Lower leg skin (tissue), 4 donors: ENCODE data around the gene MCL1. TPM values are rescaled to one million over a fixed set of nuclear protein-coding genes. Genes with fewer than 3 reads are reported as not detected.

Experiments
- DNase-seq, 2 donors: peaks; one replicate each; pipeline ENCODE4 v3.0.0-alpha.2; 2019; ENCODE audit warnings: low spot score in 2 of 2
- H3K4me3 ChIP-seq: fragments of 200-600 bp; sonication (generic); 2 replicates; pipeline ENCODE4 v1.5.1; 2017; ENCODE audit warnings: mild to moderate bottlenecking, low read depth; ENCODE audit not compliant: poor library complexity, severe bottlenecking
- POLR2A ChIP-seq, 2 donors: fragments of 450-650 bp; IDR thresholded peaks; one replicate each; pipeline ENCODE4 v1.6.1; 2016 to 2017; ENCODE audit warnings: antibody characterized with exemption in 2 of 2, mild to moderate bottlenecking in 1 of 2, moderate library complexity in 1 of 2
- WGBS, 2 donors: methylation state at CpG; one replicate each; pipeline ENCODE4 v1.1.5; 2018; 5-methylcytosine and 5-hydroxymethylcytosine counted together
- intact Hi-C: fragments of 100-400 bp; cut with DNase I; formaldehyde crosslinking; loops from one replicate; pipeline ENCODE4 v1.15.0; 2023; ENCODE audit warnings: low total_unique reads
- total RNA-seq, 4 donors: library from RNA; depleted of rRNA; stranded (reverse); fragments of >200 nt; gene quantifications; one replicate each; pipeline ENCODE4 v1.1.0, GENCODE V29; 2016
- TF ChIP-seq, protein P1 (sequence below), 3 donors: fragments of 450-650 bp; IDR thresholded peaks; one replicate each; pipeline ENCODE4 v1.5.1; 2016; ENCODE audit warnings: antibody characterized with exemption in 3 of 3, mild to moderate bottlenecking in 3 of 3, moderate library complexity in 2 of 3

The MCL1 gene
- total RNA-seq, 4 donors from 2014 or later: 282 to 445 (median 360) TPM

GRCh38 chr1:150557813-150558212 lies 21.6 kb downstream of the MCL1 start:
- no peak overlapping the region for H3K4me3 ChIP-seq
- no peak for DNase-seq
- WGBS, 2 donors: 83 to 89% methylated on average over 11 to 15 of the region's 15 CpGs
- TF ChIP-seq, protein P1, sequence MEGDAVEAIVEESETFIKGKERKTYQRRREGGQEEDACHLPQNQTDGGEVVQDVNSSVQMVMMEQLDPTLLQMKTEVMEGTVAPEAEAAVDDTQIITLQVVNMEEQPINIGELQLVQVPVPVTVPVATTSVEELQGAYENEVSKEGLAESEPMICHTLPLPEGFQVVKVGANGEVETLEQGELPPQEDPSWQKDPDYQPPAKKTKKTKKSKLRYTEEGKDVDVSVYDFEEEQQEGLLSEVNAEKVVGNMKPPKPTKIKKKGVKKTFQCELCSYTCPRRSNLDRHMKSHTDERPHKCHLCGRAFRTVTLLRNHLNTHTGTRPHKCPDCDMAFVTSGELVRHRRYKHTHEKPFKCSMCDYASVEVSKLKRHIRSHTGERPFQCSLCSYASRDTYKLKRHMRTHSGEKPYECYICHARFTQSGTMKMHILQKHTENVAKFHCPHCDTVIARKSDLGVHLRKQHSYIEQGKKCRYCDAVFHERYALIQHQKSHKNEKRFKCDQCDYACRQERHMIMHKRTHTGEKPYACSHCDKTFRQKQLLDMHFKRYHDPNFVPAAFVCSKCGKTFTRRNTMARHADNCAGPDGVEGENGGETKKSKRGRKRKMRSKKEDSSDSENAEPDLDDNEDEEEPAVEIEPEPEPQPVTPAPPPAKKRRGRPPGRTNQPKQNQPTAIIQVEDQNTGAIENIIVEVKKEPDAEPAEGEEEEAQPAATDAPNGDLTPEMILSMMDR (IDR thresholded peaks at IDR 0.05): no peak
- TF ChIP-seq POLR2A (IDR thresholded peaks at IDR 0.05): no peak
- intact Hi-C loops: loop anchor here (5.0 to 10.0 kb wide), 2 partner anchors 59 to 437 kb away; no protein-coding TSS in a partner anchor

- no peak for DNase-seq
- intact Hi-C loops: loop anchor here (5.0 to 10.0 kb wide), 2 partner anchors 60 to 438 kb away; no protein-coding TSS in a partner anchor
- TF ChIP-seq POLR2A (IDR thresholded peaks at IDR 0.05): no peak
- TF ChIP-seq, protein P1 (IDR thresholded peaks at IDR 0.05): no peak
- no peak overlapping the region for H3K4me3 ChIP-seq
- 87 to 89% methylated on average over 23 of the region's 26 CpGs for WGBS, 2 donors
These were observed 22.3 kb downstream of the MCL1 start for GRCh38 chr1:150557065-150557600.

GRCh38 chr1:150555971-150556865 lies 23.2 kb downstream of the MCL1 start:
- H3K4me3 ChIP-seq: no peak overlapping the region
- DNase-seq: no peak
- 82 to 83% methylated on average over 20 to 26 of the region's 26 CpGs for WGBS, 2 donors
- no peak for TF ChIP-seq POLR2A (IDR thresholded peaks at IDR 0.05)
- TF ChIP-seq, protein P1 (IDR thresholded peaks at IDR 0.05): no peak
- intact Hi-C loops: loop anchor here (5.0 to 10.0 kb wide), 2 partner anchors 61 to 439 kb away; no protein-coding TSS in a partner anchor

DNA sequence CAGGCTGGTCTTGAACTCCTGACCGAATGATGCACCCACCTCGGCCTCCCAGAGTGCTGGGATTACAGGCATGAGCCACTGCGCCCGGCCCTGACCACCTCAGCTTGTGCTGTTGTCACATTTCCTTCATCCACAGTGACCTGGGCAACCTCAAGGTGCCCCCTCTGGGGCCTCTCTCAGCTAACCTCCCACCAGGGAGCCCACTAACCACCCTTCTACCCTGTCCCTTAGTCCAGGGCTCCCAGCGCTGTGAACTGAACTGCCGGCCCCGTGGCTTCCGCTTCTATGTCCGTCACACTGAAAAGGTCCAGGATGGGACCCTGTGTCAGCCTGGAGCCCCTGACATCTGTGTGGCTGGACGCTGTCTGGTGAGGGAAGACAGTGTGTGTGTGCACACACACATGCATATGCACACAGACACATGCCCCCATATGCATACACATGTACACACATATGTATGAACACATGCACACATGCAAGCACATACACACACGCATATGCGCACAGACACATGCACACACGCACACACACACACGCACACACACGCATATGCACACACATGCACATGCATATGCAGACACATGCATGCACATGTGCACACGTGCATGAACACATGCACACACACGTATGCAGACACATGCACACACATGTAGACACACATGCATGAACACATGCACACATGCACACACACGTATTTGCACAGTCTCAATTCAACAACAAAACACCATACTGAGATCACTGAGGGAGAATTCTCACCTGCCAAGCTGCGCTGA lies 24.0 kb downstream of the MCL1 start:
- DNase-seq: no peak
- 85 to 87% methylated on average over 18 to 19 of the region's 19 CpGs for WGBS, 2 donors
- TF ChIP-seq, protein P1 (IDR thresholded peaks at IDR 0.05): no peak
- no peak for TF ChIP-seq POLR2A (IDR thresholded peaks at IDR 0.05)
- intact Hi-C loops: loop anchor here (5.0 to 10.0 kb wide), 2 partner anchors 62 to 439 kb away; no protein-coding TSS in a partner anchor
- no peak overlapping the region for H3K4me3 ChIP-seq

DNA sequence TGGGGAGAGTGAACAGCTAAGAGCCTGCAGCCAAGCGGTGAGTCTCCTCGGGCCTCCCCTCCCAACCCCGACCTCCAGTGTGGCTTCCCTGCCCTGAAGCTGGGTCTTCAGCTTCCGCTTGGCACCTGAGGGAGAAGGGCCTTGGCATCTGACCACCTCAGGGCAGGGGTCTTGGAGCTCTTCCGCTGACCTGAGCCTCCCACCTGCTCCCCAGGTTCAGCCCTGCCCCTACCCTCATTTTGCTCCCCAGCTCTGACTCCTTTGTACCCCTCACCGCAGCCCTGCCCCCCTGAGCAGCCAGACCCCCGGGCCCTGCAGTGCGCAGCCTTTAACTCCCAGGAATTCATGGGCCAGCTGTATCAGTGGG lies 25.3 kb downstream of the MCL1 start:
- intact Hi-C loops: loop anchor here (10.0 kb wide), 1 partner anchor 441 kb away; no protein-coding TSS in a partner anchor
- WGBS, 2 donors: 83 to 87% methylated on average over 6 to 8 of the region's 8 CpGs
- H3K4me3 ChIP-seq: no peak overlapping the region
- DNase-seq: no peak
- no peak for TF ChIP-seq POLR2A (IDR thresholded peaks at IDR 0.05)
- TF ChIP-seq, protein P1 (IDR thresholded peaks at IDR 0.05): no peak
